GM21447 (cell line): ENCODE results near the gene PDZD7.
A peak's percentile ranks its signal among the peaks of the same experiment; 100 is the strongest.
"Not testable (repeated sequence)": the region's sequence is repeated elsewhere in the genome, so short reads cannot be mapped to it uniquely, and the experiment has no call there.

Experiments
- ATAC-seq: cut with Tn5 transposase; IDR thresholded peaks from one replicate; pipeline ENCODE4 v1.9.1; 2021; ENCODE audit not compliant: unreplicated experiment

The PDZD7 gene

GRCh38 chr10:101041252-101041761, 10.4 kb upstream of the PDZD7 start:
- ATAC-seq: peak; percentile 62

- ATAC-seq: no peak
Observed at GRCh38 chr10:101040851-101041250, 9.9 kb upstream of the PDZD7 start.

GRCh38 chr10:101040061-101040460, 9.1 kb upstream of the PDZD7 start:
- no peak for ATAC-seq

GRCh38 chr10:101038484-101038883, 7.6 kb upstream of the PDZD7 start:
- ATAC-seq: no peak

GRCh38 chr10:101036726-101037125, 5.8 kb upstream of the PDZD7 start:
- no peak for ATAC-seq

GRCh38 chr10:101035916-101036702, 5.2 kb upstream of the PDZD7 start:
- ATAC-seq: no peak

- no peak for ATAC-seq
Observed at GRCh38 chr10:101035314-101035713, 4.4 kb upstream of the PDZD7 start.

GRCh38 chr10:101034404-101034803, 3.5 kb upstream of the PDZD7 start:
- not testable (repeated sequence) for ATAC-seq

- no peak for ATAC-seq
Observed at GRCh38 chr10:101033276-101033675, 2.3 kb upstream of the PDZD7 start.

- peak; percentile 23 for ATAC-seq
Observed at GRCh38 chr10:101032637-101033224, 1.8 kb upstream of the PDZD7 start.

- peak; percentile 43 for ATAC-seq
Observed at GRCh38 chr10:101031796-101032636, 1.1 kb upstream of the PDZD7 start.

GRCh38 chr10:101030496-101031127, 317 bp downstream of the PDZD7 start:
- peak; percentile 6 for ATAC-seq

GRCh38 chr10:101029520-101030295, 1.2 kb downstream of the PDZD7 start:
- no peak for ATAC-seq

- ATAC-seq: no peak
Observed at GRCh38 chr10:101028446-101029337, 2.2 kb downstream of the PDZD7 start.

- ATAC-seq: no peak
Observed at GRCh38 chr10:101027106-101027720, 3.7 kb downstream of the PDZD7 start.

GRCh38 chr10:101022967-101023705, 7.8 kb downstream of the PDZD7 start:
- no peak for ATAC-seq

GRCh38 chr10:101021692-101022251, 9.2 kb downstream of the PDZD7 start:
- ATAC-seq: no peak

GRCh38 chr10:101021239-101021638, 9.7 kb downstream of the PDZD7 start:
- ATAC-seq: no peak
